GM04504 (cell line): ENCODE results near the gene UPK3BL1.
"Not testable (repeated sequence)": the region's sequence is repeated elsewhere in the genome, so short reads cannot be mapped to it uniquely, and the experiment has no call there.

Source experiments
- DNase-seq: peaks from one replicate; pipeline ENCODE4 v3.0.0-alpha.2; 2012; ENCODE audit warnings: low read depth

Gene UPK3BL1

GRCh38 chr7:102642691-102643090 lies at the start of gene UPK3BL1:
UPK3BL1 (minus strand) TSS chr7:102642791; CDS start chr7:102642741, 50 bp downstream.
- DNase-seq: not testable (repeated sequence)

GRCh38 chr7:102690602-102691001 lies 48.0 kb upstream of the UPK3BL1 start:
- not testable (repeated sequence) for DNase-seq

- not testable (repeated sequence) for DNase-seq
Observed at GRCh38 chr7:102689436-102690282, 47.1 kb upstream of the UPK3BL1 start.

GRCh38 chr7:102688299-102689036 lies 45.9 kb upstream of the UPK3BL1 start:
- DNase-seq: not testable (repeated sequence)

GRCh38 chr7:102682560-102682959 lies 40.0 kb upstream of the UPK3BL1 start:
- DNase-seq: not testable (repeated sequence)

- not testable (repeated sequence) for DNase-seq
Observed at GRCh38 chr7:102680780-102681179, 38.2 kb upstream of the UPK3BL1 start.

GRCh38 chr7:102675545-102675944 lies 33.0 kb upstream of the UPK3BL1 start:
- DNase-seq: not testable (repeated sequence)

- not testable (repeated sequence) for DNase-seq
Observed at GRCh38 chr7:102673447-102674067, 31.0 kb upstream of the UPK3BL1 start.

GRCh38 chr7:102671956-102672307 lies 29.3 kb upstream of the UPK3BL1 start:
- not testable (repeated sequence) for DNase-seq

GRCh38 chr7:102671166-102671955 lies 28.8 kb upstream of the UPK3BL1 start, which contains the start of gene POLR2J2:
POLR2J2 (minus strand) TSS chr7:102671663; CDS start chr7:102671601, 62 bp downstream.
- peak; percentile 56 for DNase-seq

- DNase-seq: not testable (repeated sequence)
Observed at GRCh38 chr7:102667523-102667922, 24.9 kb upstream of the UPK3BL1 start.

GRCh38 chr7:102666850-102667249 lies 24.3 kb upstream of the UPK3BL1 start:
- DNase-seq: not testable (repeated sequence)

- not testable (repeated sequence) for DNase-seq
Observed at GRCh38 chr7:102664765-102665164, 22.2 kb upstream of the UPK3BL1 start.

- DNase-seq: not testable (repeated sequence)
Observed at GRCh38 chr7:102649924-102650323, 7.3 kb upstream of the UPK3BL1 start, which contains the start of gene SPDYE2B. SPDYE2B (plus strand) TSS chr7:102650319; CDS start chr7:102652349, 2,030 bp downstream.

GRCh38 chr7:102647813-102648212 lies 5.2 kb upstream of the UPK3BL1 start:
- not testable (repeated sequence) for DNase-seq

- not testable (repeated sequence) for DNase-seq
Observed at GRCh38 chr7:102643404-102643803, 813 bp upstream of the UPK3BL1 start.

- not testable (repeated sequence) for DNase-seq
Observed at GRCh38 chr7:102638848-102639247, 3.7 kb downstream of the UPK3BL1 start.

- DNase-seq: not testable (repeated sequence)
Observed at GRCh38 chr7:102636956-102637355, 5.6 kb downstream of the UPK3BL1 start.

- DNase-seq: not testable (repeated sequence)
Observed at GRCh38 chr7:102635354-102635753, 7.2 kb downstream of the UPK3BL1 start.

GRCh38 chr7:102634299-102634698 lies 8.3 kb downstream of the UPK3BL1 start:
- DNase-seq: not testable (repeated sequence)

GRCh38 chr7:102630622-102631021 lies 12.0 kb downstream of the UPK3BL1 start:
- not testable (repeated sequence) for DNase-seq
